DOHH2 (cell line): ENCODE data around the gene CEP41.
"Not testable (repeated sequence)": the region's sequence is repeated elsewhere in the genome, so short reads cannot be mapped to it uniquely, and the experiment has no call there.

Source experiments
- H3F3A ChIP-seq: fragments of 200-600 bp; sonication (generic), shearing (Covaris generic); 2 replicates; pipeline ENCODE4 v1.6.0; 2016; ENCODE audit warnings: antibody characterized with exemption, mild to moderate bottlenecking; ENCODE audit not compliant: control insufficient read depth, insufficient read depth
- H3K27ac ChIP-seq: fragments of 200-600 bp; sonication (generic); 2 replicates; pipeline ENCODE4 v1.5.1; 2014; ENCODE audit warnings: low read depth, mild to moderate bottlenecking, low read length, moderate library complexity
- H3K27me3 ChIP-seq: fragments of 200-600 bp; sonication (generic); 2 replicates; pipeline ENCODE4 v1.6.1; 2014; ENCODE audit warnings: mild to moderate bottlenecking, low read length, mixed read lengths; ENCODE audit not compliant: control insufficient read depth
- H3K36me3 ChIP-seq: fragments of 200-600 bp; sonication (generic); 2 replicates; pipeline ENCODE4 v1.6.1; 2014; ENCODE audit warnings: mild to moderate bottlenecking, low read length, moderate library complexity, mixed read lengths; ENCODE audit not compliant: control insufficient read depth
- H3K4me1 ChIP-seq: fragments of 200-600 bp; sonication (generic); 2 replicates; pipeline ENCODE4 v1.6.1; 2014; ENCODE audit warnings: mild to moderate bottlenecking, low read length, mixed read lengths; ENCODE audit not compliant: control insufficient read depth
- H3K4me2 ChIP-seq: fragments of 200-600 bp; sonication (generic); 2 replicates; pipeline ENCODE4 v1.6.0; 2014; ENCODE audit warnings: mild to moderate bottlenecking, low read length, moderate library complexity
- H3K4me3 ChIP-seq: fragments of 200-600 bp; sonication (generic); 2 replicates; pipeline ENCODE4 v1.5.1; 2014; ENCODE audit warnings: mild to moderate bottlenecking, low read length, mixed read lengths
- H3K79me2 ChIP-seq: fragments of 200-600 bp; sonication (generic); 2 replicates; pipeline ENCODE4 v1.6.1; 2014; ENCODE audit warnings: mild to moderate bottlenecking, low read length, mixed read lengths; ENCODE audit not compliant: control insufficient read depth
- H3K9me2 ChIP-seq: fragments of 200-600 bp; sonication (generic); replicated peaks from 2 replicates; pipeline ENCODE4 v1.6.1; 2014; ENCODE audit warnings: mild to moderate bottlenecking, low read length, mixed read lengths; ENCODE audit not compliant: control insufficient read depth
- H3K9me3 ChIP-seq: fragments of 200-600 bp; sonication (generic); 2 replicates; pipeline ENCODE4 v1.6.1; 2014; ENCODE audit warnings: antibody characterized with exemption, low read length, mixed read lengths; ENCODE audit not compliant: control insufficient read depth, insufficient read depth
- H4K20me1 ChIP-seq: fragments of 200-600 bp; sonication (generic); 2 replicates; pipeline ENCODE4 v1.6.0; 2014; ENCODE audit warnings: low read depth, mild to moderate bottlenecking, antibody characterized with exemption, low read length, moderate library complexity; ENCODE audit not compliant: control insufficient read depth, insufficient read depth
- CTCF ChIP-seq: fragments of 200-600 bp; sonication (generic); IDR thresholded peaks from one replicate; pipeline ENCODE4 v1.5.1; 2014; ENCODE audit warnings: antibody characterized with exemption, mild to moderate bottlenecking, low read depth, low read length; ENCODE audit not compliant: poor library complexity, severe bottlenecking
- EZH2phosphoT487 ChIP-seq: fragments of 200-600 bp; sonication (generic); IDR thresholded peaks from 2 replicates; pipeline ENCODE4 v1.6.1; 2017; ENCODE audit warnings: borderline replicate concordance, mild to moderate bottlenecking, antibody characterized with exemption, low read length, moderate library complexity, mixed read lengths

The CEP41 gene

GRCh38 chr7:130458257-130458656 lies 17.4 kb upstream of the CEP41 start:
- TF ChIP-seq CTCF: no peak
- H3K27ac ChIP-seq: no peak overlapping the region
- H3K27me3 ChIP-seq: peaks cover 32% of the 10 kb centered on the region
- no peaks in the 10 kb centered on the region for H4K20me1 ChIP-seq
- no peaks in the 10 kb centered on the region for H3K9me2 ChIP-seq
- no peak overlapping the region for H3K4me2 ChIP-seq
- H3F3A ChIP-seq: no peaks in the 10 kb centered on the region
- no peaks in the 10 kb centered on the region for H3K4me1 ChIP-seq
- H3K9me3 ChIP-seq: peaks cover 8% of the 10 kb centered on the region
- no peaks in the 10 kb centered on the region for H3K36me3 ChIP-seq
- H3K4me3 ChIP-seq: no peak overlapping the region
- H3K79me2 ChIP-seq: no peaks in the 10 kb centered on the region

GRCh38 chr7:130454959-130455358 lies 14.1 kb upstream of the CEP41 start:
- H3F3A ChIP-seq: no peaks in the 10 kb centered on the region
- TF ChIP-seq CTCF (no peak), EZH2phosphoT487 (no peak)
- H3K4me1 ChIP-seq: no peaks in the 10 kb centered on the region
- H3K4me2 ChIP-seq: no peak overlapping the region
- no peaks in the 10 kb centered on the region for H3K36me3 ChIP-seq
- H4K20me1 ChIP-seq: no peaks in the 10 kb centered on the region
- H3K79me2 ChIP-seq: no peaks in the 10 kb centered on the region
- H3K9me2 ChIP-seq: no peaks in the 10 kb centered on the region
- H3K27me3 ChIP-seq: peaks cover 22% of the 10 kb centered on the region
- no peak overlapping the region for H3K4me3 ChIP-seq
- H3K9me3 ChIP-seq: peaks cover 8% of the 10 kb centered on the region
- no peak overlapping the region for H3K27ac ChIP-seq

GRCh38 chr7:130452951-130453350 lies 12.1 kb upstream of the CEP41 start:
- no peaks in the 10 kb centered on the region for H3K36me3 ChIP-seq
- no peaks in the 10 kb centered on the region for H3F3A ChIP-seq
- no peak overlapping the region for H3K4me2 ChIP-seq
- no peak overlapping the region for H3K27ac ChIP-seq
- no peaks in the 10 kb centered on the region for H3K9me3 ChIP-seq
- TF ChIP-seq EZH2phosphoT487 (no peak), CTCF (no peak)
- H3K9me2 ChIP-seq: no peaks in the 10 kb centered on the region
- H3K27me3 ChIP-seq: peaks cover 16% of the 10 kb centered on the region
- H3K4me1 ChIP-seq: no peaks in the 10 kb centered on the region
- H4K20me1 ChIP-seq: no peaks in the 10 kb centered on the region
- no peaks in the 10 kb centered on the region for H3K79me2 ChIP-seq
- no peak overlapping the region for H3K4me3 ChIP-seq

- not testable (repeated sequence) for H3K27ac ChIP-seq, H3K79me2 ChIP-seq, H4K20me1 ChIP-seq, H3K9me3 ChIP-seq, H3F3A ChIP-seq, H3K4me2 ChIP-seq, H3K9me2 ChIP-seq, H3K4me1 ChIP-seq, H3K4me3 ChIP-seq, H3K36me3 ChIP-seq
- H3K27me3 ChIP-seq: peaks cover 16% of the 10 kb centered on the region
Measured at GRCh38 chr7:130451344-130451743, 10.5 kb upstream of the CEP41 start.
